Measurements from ENCODE around the gene LSM4. TPM values are rescaled to one million over a fixed set of nuclear protein-coding genes. Genes with fewer than 3 reads are reported as not detected.

Gene LSM4
- total and polyA plus RNA-seq, 2 of the 4 experiments (the other 2 are of a cell fraction), result 44.8 to 118 TPM

- TF ChIP-seq USF2 (IDR thresholded peaks at IDR 0.05; ENCODE audit: low read depth, low read length) (no peak), MAZ (IDR thresholded peaks at IDR 0.05; ENCODE audit: borderline replicate concordance, low read depth, low read length) (peak; percentile 9; the same call in 1 of the 2 replicates)
Measured at GRCh38 chr19:18282021-18282787, 40.7 kb downstream of the LSM4 start (continued).

All from IMR-90 (cell line).